Forelimb muscle (tissue), 1 donor: ENCODE results near the gene TNNT1. TPM values are rescaled to one million over a fixed set of nuclear protein-coding genes. Genes with fewer than 3 reads are reported as not detected.
A peak's percentile ranks its signal among the peaks of the same experiment; 100 is the strongest.

ENCODE experiments used
- DNase-seq: peaks from one replicate; pipeline ENCODE4 v3.0.0-alpha.2; 2013; ENCODE audit warnings: low read depth
- polyA plus RNA-seq: library from polyadenylated mRNA; unstranded; fragments of 120-200 nt; gene quantifications from one replicate; pipeline ENCODE4 v1.2.1, GENCODE V29; 2013; ENCODE audit not compliant: insufficient read length

Gene TNNT1
- polyA plus RNA-seq, 1 donor, result 742 TPM

DNA sequence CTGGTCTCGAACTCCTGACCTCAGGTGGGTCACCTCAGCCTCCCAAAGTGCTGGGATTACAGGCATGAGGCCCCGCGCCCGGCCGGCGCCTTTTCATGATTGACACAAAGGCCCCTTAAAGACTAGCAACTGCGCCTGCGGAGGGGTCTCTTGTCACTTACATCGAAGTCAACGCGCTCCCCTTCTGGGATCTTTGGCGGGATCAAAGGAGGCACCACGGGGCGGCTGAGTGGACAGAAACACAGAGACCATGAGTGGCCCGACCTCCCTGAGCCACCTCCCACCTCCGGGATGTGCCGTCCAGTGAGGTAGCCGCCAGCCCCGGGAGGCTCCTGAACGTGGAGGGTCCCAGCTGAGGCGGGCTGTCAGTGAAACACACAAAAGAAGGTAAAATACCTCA lies 7.3 kb downstream of the TNNT1 start:
- no peak for DNase-seq

GRCh38 chr19:55137915-55138314 lies 11.1 kb downstream of the TNNT1 start:
- DNase-seq, result no peak

- no peak for DNase-seq
Measured at GRCh38 chr19:55136399-55137102, 12.5 kb downstream of the TNNT1 start.

DNA sequence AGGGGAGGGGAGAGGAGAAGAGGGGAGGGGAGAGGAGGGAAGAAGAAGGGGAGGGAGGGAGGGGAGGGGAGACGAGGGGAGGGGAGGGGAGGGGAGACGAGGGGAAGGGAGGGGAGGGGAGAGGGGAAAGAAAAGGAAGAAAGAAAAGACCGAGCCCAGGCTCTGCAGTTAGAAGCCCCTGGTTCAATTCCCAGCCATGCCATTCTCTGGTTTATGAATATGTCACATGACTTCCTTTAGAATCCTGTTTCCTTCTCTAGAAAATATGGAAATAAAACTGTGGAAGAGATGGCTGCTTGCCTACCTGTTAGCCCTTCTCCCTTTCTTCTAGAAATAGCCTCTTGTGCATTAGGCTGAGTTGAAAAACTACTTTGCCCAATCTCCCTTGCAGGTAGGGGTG lies 14.3 kb downstream of the TNNT1 start:
- no peak for DNase-seq

GRCh38 chr19:55133639-55134444 lies 15.2 kb downstream of the TNNT1 start:
- no peak for DNase-seq

DNA sequence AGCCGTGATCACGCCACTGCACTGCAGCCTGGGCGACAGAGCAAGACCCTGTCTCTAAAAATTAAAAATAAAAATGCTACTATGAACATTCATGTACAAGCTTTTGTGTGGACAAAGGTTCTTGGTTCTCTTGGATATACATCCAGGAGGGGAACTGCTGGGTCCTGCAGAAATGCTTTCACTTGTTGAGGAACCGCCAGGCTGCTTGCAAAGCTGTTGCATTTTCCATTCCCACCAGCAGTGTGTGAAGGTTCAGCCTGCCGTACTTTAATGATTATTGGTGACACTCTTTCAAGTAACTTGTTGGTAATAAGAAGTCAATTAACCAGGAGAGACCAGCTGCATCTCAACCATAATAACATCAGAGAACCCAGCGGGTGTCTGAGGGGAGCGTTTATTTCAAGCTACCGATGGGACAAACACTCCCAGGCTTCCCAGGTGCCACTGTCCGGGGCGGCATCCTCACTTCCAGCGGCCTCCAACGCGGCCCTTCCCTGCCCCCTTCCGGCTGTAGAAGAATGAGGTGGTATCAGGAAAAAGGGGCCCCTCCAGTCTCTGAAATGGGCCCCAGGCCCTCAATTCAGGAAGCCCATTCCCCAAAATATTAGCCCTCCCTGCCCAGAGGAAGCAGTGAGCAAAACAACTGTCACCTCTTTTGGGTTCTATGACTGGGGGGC lies 16.4 kb downstream of the TNNT1 start:
- DNase-seq, result no peak

GRCh38 chr19:55131421-55131820 lies 17.6 kb downstream of the TNNT1 start:
- no peak for DNase-seq

DNA sequence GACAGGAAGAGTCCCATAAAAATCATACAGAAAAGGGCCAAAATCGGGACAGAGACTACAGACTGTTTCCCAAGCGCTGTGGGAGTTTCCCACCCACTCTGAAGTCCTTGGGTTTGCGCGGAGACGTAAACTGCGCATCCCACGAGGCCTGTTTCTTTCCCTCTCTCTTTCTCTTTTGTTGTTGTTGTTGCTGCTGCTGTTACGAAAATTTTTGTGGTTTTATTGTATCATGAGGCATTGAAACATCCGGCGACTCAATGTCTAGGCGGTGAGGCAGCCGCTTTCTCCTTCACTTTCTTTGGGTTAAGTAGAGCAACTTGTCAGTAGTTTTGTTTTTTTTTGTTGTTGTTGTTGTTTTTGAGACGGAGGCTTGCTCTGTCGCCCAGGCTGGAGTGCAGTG lies 30.0 kb downstream of the TNNT1 start:
- DNase-seq, result no peak

- DNase-seq, result no peak
Measured at GRCh38 chr19:55118401-55118991, 30.5 kb downstream of the TNNT1 start.

DNA sequence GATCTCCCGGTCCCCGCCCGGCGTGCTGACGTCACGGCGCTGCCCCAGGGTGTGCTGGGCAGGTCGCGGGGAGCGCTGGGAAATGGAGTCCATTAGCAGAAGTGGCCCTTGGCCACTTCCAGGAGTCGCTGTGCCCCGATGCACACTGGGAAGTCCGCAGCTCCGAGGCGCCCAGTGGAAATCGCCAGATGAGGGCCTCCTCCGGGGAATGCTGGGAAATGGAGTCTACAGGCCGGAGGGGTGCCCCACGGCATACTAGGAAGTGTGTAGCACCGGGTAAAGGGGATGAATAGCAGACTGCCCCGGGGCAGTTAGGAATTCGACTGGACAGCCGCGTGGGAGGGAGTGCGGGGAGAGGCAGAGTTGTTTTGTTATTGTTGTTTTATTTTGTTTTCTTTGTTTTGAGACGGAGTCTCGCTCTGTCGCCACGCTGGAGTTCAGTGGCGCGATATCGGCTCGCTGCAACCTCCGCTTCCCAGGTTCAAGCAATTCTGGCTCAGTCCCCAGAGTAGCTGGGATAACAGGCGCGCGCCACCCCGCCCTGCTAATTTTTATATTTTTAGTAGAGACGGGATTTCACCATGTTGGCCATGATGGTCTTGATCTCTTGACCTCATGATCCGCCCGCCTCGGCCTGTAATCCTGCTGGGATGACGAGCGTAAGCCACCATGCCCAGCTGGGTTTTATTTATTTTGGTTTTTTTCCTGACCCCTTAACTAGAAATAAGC lies 31.2 kb downstream of the TNNT1 start:
- DNase-seq, result peak; percentile 97

GRCh38 chr19:55116859-55117662 lies 31.9 kb downstream of the TNNT1 start, which contains the start of gene PPP1R12C:
Gene PPP1R12C (minus strand): TSS chr19:55117637. CDS start chr19:55117543, 94 bp downstream.
- DNase-seq, result no peak

- DNase-seq, result no peak
Measured at GRCh38 chr19:55116232-55116858, 32.7 kb downstream of the TNNT1 start.

DNA sequence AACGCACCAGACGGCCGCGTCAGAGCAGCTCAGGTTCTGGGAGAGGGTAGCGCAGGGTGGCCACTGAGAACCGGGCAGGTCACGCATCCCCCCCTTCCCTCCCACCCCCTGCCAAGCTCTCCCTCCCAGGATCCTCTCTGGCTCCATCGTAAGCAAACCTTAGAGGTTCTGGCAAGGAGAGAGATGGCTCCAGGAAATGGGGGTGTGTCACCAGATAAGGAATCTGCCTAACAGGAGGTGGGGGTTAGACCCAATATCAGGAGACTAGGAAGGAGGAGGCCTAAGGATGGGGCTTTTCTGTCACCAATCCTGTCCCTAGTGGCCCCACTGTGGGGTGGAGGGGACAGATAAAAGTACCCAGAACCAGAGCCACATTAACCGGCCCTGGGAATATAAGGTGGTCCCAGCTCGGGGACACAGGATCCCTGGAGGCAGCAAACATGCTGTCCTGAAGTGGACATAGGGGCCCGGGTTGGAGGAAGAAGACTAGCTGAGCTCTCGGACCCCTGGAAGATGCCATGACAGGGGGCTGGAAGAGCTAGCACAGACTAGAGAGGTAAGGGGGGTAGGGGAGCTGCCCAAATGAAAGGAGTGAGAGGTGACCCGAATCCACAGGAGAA lies 33.5 kb downstream of the TNNT1 start:
- DNase-seq, result no peak

DNA sequence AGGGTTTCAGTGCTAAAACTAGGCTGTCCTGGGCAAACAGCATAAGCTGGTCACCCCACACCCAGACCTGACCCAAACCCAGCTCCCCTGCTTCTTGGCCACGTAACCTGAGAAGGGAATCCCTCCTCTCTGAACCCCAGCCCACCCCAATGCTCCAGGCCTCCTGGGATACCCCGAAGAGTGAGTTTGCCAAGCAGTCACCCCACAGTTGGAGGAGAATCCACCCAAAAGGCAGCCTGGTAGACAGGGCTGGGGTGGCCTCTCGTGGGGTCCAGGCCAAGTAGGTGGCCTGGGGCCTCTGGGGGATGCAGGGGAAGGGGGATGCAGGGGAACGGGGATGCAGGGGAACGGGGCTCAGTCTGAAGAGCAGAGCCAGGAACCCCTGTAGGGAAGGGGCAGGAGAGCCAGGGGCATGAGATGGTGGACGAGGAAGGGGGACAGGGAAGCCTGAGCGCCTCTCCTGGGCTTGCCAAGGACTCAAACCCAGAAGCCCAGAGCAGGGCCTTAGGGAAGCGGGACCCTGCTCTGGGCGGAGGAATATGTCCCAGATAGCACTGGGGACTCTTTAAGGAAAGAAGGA lies 34.4 kb downstream of the TNNT1 start:
- DNase-seq, result no peak

- DNase-seq, result peak; percentile 95
Measured at GRCh38 chr19:55113570-55114039, 35.4 kb downstream of the TNNT1 start.

GRCh38 chr19:55112777-55113569 lies 36.0 kb downstream of the TNNT1 start:
- no peak for DNase-seq

GRCh38 chr19:55112246-55112776 lies 36.7 kb downstream of the TNNT1 start:
- no peak for DNase-seq

DNA sequence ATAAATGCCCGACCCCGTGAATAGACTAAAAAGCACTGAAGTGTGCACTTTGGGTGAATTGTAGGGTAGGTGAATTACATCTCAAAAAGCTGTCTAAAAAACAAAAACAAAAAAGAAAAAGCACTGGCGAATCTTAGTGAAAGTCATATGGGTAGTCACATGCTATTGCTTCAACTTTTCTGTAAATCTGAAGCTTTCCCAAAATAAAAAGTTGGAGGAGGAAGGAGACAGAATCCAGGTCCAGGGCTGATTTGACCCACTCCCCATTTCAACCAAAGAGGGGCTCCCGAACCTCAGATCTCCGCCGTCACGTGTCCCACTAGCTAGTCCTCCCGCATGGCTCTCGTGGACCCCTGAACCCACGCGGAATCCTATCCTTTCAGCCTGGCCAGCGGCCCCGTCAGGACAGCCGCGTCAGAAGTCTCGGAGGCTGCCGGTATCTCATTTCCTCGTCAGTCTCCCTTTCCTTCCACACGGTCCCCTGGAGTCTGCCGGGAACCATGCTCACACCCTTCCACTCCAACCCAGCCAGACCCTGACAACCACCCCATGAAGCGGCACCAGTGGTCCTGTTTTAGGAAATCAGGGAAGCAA lies 37.7 kb downstream of the TNNT1 start:
- DNase-seq, result no peak
